Uterus (tissue), 4 donors: ENCODE measurements around the gene STRN3. TPM values are rescaled to one million over a fixed set of nuclear protein-coding genes. Genes with fewer than 3 reads are reported as not detected.

Experiments used
- DNase-seq, 2 donors: peaks; one replicate each; pipeline ENCODE4 v3.0.0-alpha.2; 2019 to 2020
- H3K27ac ChIP-seq, 2 donors: fragments of 200-600 bp; sonication (generic); 1 replicate in 1 of 2; 2 replicates in 1 of 2; pipeline ENCODE4 v1.5.1; 2016 to 2018
- H3K27me3 ChIP-seq, 2 donors: fragments of 200-600 bp; sonication (generic); one replicate each; pipeline ENCODE4 v1.5.1; 2018 to 2019; ENCODE audit warnings: control low read depth in 1 of 2
- H3K36me3 ChIP-seq, 2 donors: fragments of 200-600 bp; sonication (generic); one replicate each; pipeline ENCODE4 v1.5.1; 2019; ENCODE audit warnings: control low read depth in 1 of 2
- H3K4me1 ChIP-seq, 2 donors: fragments of 200-600 bp; sonication (generic); one replicate each; pipeline ENCODE4 v1.5.1; 2018 to 2019; ENCODE audit warnings: control low read depth in 1 of 2
- H3K4me3 ChIP-seq, 2 donors: fragments of 200-600 bp; sonication (generic); 1 replicate in 1 of 2; 2 replicates in 1 of 2; pipeline ENCODE4 v1.5.1; 2018 to 2019; ENCODE audit warnings: mild to moderate bottlenecking in 1 of 2
- H3K9me3 ChIP-seq, 2 donors: fragments of 200-600 bp; sonication (generic); one replicate each; pipeline ENCODE4 v1.5.1; 2019; ENCODE audit warnings: control low read depth in 1 of 2
- POLR2A ChIP-seq, 2 donors: fragments of 450-650 bp; IDR thresholded peaks; one replicate each; pipeline ENCODE4 v1.6.1; 2016; ENCODE audit warnings: antibody characterized with exemption in 2 of 2, mild to moderate bottlenecking in 1 of 2, moderate library complexity in 1 of 2
- intact Hi-C: fragments of 100-400 bp; cut with DNase I; formaldehyde crosslinking; loops from one replicate; pipeline ENCODE4 v1.15.1; 2023; ENCODE audit warnings: low total_unique reads
- total RNA-seq, 4 donors: library from RNA; depleted of rRNA in 3 of 4; stranded (reverse); fragments of >200 nt in 3 of 4; gene quantifications; one replicate each; pipeline versions ENCODE4 v1.1.0 to v1.2.4, GENCODE V29; 2014 to 2023
- TF ChIP-seq, protein P1 (sequence below), 4 experiments: fragments of 200-600 bp in 2 of 4; fragments of 450-650 bp in 2 of 4; sonication (generic) in 2 of 4; IDR thresholded peaks; one replicate each; pipeline ENCODE4 v1.5.1; 2016 to 2019; ENCODE audit warnings: antibody characterized with exemption in 4 of 4, mild to moderate bottlenecking in 2 of 4, moderate library complexity in 1 of 4
- donor health status: DM: yes; HTN: yes; CAD: no.

STRN3 gene
- 10 to 100 TPM; 25.9 to 82.0 (median 65.0) TPM for total RNA-seq

DNA sequence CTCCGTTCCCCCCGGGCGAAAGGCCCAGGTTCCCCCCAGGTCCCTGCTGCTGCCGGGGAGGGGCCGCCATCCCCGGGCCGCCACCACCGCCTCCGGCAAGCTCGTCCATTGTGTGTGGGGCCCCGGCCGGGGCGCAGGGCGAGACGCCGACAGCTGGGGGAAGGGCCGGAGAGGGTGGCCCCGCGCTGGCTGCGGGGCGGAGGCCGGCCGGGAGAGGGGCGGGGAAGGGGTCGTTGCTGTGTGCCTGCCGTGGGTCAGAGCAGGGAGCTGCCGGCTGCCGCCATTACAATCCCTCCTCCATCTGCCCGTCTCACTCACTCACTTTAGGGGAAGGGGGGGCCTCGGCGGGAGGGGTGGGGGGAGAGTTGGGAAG lies at the start of gene STRN3:
TSS of gene STRN3 (minus strand) at position 303 of the 373 bp plus-strand sequence. CDS start at position 109, 194 bp downstream.
- intact Hi-C loops: no loop called here
- TF ChIP-seq, protein P1, sequence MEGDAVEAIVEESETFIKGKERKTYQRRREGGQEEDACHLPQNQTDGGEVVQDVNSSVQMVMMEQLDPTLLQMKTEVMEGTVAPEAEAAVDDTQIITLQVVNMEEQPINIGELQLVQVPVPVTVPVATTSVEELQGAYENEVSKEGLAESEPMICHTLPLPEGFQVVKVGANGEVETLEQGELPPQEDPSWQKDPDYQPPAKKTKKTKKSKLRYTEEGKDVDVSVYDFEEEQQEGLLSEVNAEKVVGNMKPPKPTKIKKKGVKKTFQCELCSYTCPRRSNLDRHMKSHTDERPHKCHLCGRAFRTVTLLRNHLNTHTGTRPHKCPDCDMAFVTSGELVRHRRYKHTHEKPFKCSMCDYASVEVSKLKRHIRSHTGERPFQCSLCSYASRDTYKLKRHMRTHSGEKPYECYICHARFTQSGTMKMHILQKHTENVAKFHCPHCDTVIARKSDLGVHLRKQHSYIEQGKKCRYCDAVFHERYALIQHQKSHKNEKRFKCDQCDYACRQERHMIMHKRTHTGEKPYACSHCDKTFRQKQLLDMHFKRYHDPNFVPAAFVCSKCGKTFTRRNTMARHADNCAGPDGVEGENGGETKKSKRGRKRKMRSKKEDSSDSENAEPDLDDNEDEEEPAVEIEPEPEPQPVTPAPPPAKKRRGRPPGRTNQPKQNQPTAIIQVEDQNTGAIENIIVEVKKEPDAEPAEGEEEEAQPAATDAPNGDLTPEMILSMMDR (IDR thresholded peaks at IDR 0.05): no peak
- TF ChIP-seq POLR2A (IDR thresholded peaks at IDR 0.05): no peak
- no peaks in the 10 kb centered on the region for H3K36me3 ChIP-seq
- H3K4me3 ChIP-seq: peak within 1 kb of the TSS; percentile 74 to 80
- DNase-seq: no peak
- no peaks in the 10 kb centered on the region for H3K27me3 ChIP-seq
- peaks cover 0 to 8% of the 10 kb centered on the region in 2 donors for H3K4me1 ChIP-seq
- peak within 1 kb of the TSS; percentile 98 to 99 for H3K27ac ChIP-seq
- no peaks in the 10 kb centered on the region for H3K9me3 ChIP-seq

DNA sequence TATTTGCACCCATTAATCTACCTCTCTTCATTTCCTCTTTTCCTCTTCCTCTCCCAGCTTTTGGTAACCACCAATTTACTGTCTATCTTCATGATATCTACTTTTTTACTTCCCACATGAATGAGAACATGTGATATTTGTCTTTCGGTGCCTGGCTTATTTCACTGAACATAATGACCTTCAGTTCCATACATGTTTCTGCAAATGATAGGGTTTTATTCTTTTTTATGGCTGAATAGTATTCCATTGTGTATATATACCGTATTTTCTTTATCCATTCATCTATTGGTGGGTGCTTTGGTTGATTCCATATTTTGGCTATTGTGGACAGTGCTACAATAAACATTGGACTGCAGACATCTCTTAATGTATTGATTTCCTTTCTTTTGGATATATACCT lies 49.0 kb upstream of the STRN3 start:
- intact Hi-C loops: no loop called here
- no peaks in the 10 kb centered on the region for H3K4me1 ChIP-seq
- no peak overlapping the region for H3K27ac ChIP-seq

DNA sequence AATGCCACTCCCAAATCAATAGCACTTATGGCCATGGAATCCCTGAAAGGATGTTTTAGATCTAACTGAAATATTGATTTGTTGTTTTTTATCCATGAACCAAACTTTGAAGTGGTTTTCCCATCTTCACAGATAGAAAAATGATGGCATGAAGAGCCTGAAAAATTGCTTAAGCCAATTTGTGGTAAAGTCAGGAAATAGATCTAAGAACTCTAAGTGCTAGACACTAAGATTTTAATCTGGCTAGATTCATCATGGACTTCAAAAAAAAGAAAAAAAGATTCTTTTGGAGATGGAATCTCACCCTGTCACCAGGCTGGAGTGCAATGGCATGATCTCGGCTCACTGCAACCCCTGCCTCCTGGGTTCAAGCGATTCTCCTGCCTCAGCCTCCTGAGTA lies 45.0 kb upstream of the STRN3 start:
- DNase-seq: no peak
- Histone ChIP-seq H3K27me3 (no peaks in the 10 kb centered on the region), H3K27ac (no peak overlapping the region), H3K4me1 (no peaks in the 10 kb centered on the region), H3K36me3 (no peaks in the 10 kb centered on the region), H3K9me3 (no peaks in the 10 kb centered on the region), H3K4me3 (no peak overlapping the region)
- intact Hi-C loops: no loop called here
- TF ChIP-seq POLR2A (IDR thresholded peaks at IDR 0.05): no peak
- TF ChIP-seq, protein P1 (IDR thresholded peaks at IDR 0.05): no peak

More for the DNA sequence above, 49.0 kb upstream of the STRN3 start:
- DNase-seq: no peak
- Histone ChIP-seq H3K27me3 (no peaks in the 10 kb centered on the region), H3K9me3 (no peaks in the 10 kb centered on the region), H3K4me3 (no peak overlapping the region), H3K36me3 (no peaks in the 10 kb centered on the region)
- TF ChIP-seq, protein P1 (IDR thresholded peaks at IDR 0.05): no peak

DNA sequence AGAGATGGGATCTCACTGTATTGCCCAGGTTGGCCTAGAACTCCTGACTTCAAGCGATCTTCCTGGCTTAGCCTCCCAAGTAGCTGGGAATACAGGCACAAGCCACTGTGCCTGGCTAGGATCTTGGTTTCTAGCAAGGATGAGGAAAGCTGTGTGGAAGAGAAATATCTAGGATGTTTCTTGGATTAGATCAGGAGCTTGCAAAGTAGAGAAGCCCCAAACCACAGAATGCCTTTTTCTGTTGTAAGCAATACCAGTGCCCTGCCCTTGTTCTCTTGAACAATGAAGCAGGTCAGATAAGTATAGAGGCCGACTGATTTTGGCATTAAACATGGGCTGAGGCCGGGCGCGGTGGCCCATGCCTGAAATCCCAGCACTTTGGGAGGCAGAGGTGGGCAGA lies 44.3 kb upstream of the STRN3 start:
- H3K4me3 ChIP-seq: no peak overlapping the region
- TF ChIP-seq, protein P1 (IDR thresholded peaks at IDR 0.05): no peak
- TF ChIP-seq POLR2A (IDR thresholded peaks at IDR 0.05): no peak
- no peak for DNase-seq
- no peaks in the 10 kb centered on the region for H3K36me3 ChIP-seq
- no peaks in the 10 kb centered on the region for H3K27me3 ChIP-seq
- H3K4me1 ChIP-seq: no peaks in the 10 kb centered on the region
- H3K9me3 ChIP-seq: no peaks in the 10 kb centered on the region
- intact Hi-C loops: no loop called here
- H3K27ac ChIP-seq: no peak overlapping the region

DNA sequence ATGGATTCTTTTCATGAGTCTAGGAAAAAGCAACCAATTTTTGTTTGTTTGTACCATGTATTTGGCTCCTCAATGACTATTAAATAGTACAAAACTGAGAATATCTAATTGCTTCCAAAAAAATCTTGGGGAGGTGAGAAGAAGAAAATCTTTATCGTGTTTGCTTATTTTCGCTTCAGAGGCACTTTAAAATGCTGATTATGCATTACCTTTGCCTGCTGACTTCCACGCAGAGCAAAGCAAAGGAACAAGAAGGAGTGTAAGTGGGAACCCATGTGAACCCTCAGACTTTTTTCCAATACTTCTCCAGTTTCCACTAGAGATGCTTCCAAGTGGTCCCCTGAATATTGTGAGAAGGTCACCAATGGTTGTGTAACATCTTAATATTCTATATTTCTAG lies 43.2 kb upstream of the STRN3 start:
- TF ChIP-seq, protein P1 (IDR thresholded peaks at IDR 0.05): no peak
- TF ChIP-seq POLR2A (IDR thresholded peaks at IDR 0.05): no peak
- intact Hi-C loops: no loop called here
- no peak overlapping the region for H3K4me3 ChIP-seq
- H3K27me3 ChIP-seq: no peaks in the 10 kb centered on the region
- H3K27ac ChIP-seq: no peak overlapping the region
- no peaks in the 10 kb centered on the region for H3K4me1 ChIP-seq
- no peaks in the 10 kb centered on the region for H3K36me3 ChIP-seq
- no peak for DNase-seq
- H3K9me3 ChIP-seq: no peaks in the 10 kb centered on the region
